NT2/D1 (cell line): ENCODE results near the gene PDE6D.

Source experiments
- SUZ12 ChIP-seq: IDR thresholded peaks from 2 replicates; pipeline ENCODE4 v1.6.1; 2011; ENCODE audit not compliant: insufficient read length, insufficient read depth; ENCODE audit errors: extremely low read depth
- YY1 ChIP-seq: IDR thresholded peaks from 2 replicates; pipeline ENCODE4 v1.6.1; 2011; ENCODE audit not compliant: insufficient read length, insufficient read depth

DNA sequence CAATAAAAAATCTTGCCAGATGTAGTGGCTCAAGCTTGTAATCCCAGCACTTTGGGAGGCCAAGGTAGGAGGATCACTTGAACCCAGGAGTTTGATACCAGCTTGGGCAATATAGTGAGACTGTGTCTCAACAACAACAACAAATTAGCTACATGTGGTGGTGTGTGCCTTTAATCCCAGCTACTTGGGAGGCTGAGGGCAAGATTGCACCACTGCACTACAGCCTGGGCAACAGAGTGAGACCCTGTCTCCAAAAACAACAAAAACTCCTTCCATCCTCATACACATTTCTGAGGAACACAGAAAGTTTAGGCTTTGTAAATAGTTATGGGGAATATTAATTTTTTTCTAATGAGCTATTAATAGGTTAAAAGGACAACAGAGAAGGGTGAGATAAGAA lies 17.0 kb downstream of the PDE6D start:
- TF ChIP-seq YY1 (no peak), SUZ12 (no peak)
